Measurements from ENCODE around the gene TOMM20. TPM values are rescaled to one million over a fixed set of nuclear protein-coding genes. Genes with fewer than 3 reads are reported as not detected.

Gene TOMM20
- total RNA-seq, 1 donor from 2014 or later: 25.3 TPM

DNA sequence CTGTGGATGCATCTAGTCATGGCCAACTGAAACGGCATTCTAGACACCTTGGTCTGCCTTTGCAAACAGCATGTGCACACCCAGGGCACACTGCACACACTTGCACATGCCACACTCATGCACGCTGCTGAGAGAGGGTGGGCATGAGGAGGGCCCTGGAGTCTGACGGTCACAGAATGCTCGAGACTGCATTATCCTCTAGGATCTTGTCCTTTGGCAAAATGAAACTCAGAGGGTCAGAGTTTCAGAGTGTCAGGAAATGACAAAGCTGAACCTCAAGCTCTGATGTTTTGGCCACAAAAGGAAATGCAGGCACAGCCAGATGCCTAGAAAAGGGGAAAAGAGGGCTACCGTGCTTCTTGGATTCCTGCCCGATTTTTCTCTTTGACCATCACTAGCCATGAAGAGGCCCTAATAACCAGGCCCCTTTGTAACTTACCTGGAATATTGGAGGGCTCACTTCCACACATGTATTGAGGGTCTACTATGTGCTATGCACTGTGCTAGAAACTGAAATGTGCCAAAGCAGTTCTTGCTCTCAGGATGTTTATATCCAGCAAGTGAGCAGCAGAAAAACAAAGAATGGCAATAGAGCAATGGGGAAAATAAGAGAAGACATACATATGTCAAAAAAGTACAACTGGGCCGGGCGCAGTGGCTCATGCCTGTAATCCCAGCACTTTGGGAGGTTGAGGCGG is 65.4 kb downstream of the TOMM20 start:
- intact Hi-C loops (cut with DNase I): no loop called here
- no peak for DNase-seq (ENCODE audit: low spot score in 2 of 2)
- TF ChIP-seq, protein P1, sequence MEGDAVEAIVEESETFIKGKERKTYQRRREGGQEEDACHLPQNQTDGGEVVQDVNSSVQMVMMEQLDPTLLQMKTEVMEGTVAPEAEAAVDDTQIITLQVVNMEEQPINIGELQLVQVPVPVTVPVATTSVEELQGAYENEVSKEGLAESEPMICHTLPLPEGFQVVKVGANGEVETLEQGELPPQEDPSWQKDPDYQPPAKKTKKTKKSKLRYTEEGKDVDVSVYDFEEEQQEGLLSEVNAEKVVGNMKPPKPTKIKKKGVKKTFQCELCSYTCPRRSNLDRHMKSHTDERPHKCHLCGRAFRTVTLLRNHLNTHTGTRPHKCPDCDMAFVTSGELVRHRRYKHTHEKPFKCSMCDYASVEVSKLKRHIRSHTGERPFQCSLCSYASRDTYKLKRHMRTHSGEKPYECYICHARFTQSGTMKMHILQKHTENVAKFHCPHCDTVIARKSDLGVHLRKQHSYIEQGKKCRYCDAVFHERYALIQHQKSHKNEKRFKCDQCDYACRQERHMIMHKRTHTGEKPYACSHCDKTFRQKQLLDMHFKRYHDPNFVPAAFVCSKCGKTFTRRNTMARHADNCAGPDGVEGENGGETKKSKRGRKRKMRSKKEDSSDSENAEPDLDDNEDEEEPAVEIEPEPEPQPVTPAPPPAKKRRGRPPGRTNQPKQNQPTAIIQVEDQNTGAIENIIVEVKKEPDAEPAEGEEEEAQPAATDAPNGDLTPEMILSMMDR (IDR thresholded peaks at IDR 0.05): no peak
- H3K4me1 ChIP-seq: peaks cover 3 to 19% of the 10 kb centered on the region in 2 donors
- no peaks in the 10 kb centered on the region for H3K9me3 ChIP-seq
- no peak overlapping the region for H3K4me3 ChIP-seq
- H3K27me3 ChIP-seq: no peaks in the 10 kb centered on the region
- H3K27ac ChIP-seq: peak overlapping the region; percentile 7 to 19
- no peaks in the 10 kb centered on the region for H3K36me3 ChIP-seq

DNA sequence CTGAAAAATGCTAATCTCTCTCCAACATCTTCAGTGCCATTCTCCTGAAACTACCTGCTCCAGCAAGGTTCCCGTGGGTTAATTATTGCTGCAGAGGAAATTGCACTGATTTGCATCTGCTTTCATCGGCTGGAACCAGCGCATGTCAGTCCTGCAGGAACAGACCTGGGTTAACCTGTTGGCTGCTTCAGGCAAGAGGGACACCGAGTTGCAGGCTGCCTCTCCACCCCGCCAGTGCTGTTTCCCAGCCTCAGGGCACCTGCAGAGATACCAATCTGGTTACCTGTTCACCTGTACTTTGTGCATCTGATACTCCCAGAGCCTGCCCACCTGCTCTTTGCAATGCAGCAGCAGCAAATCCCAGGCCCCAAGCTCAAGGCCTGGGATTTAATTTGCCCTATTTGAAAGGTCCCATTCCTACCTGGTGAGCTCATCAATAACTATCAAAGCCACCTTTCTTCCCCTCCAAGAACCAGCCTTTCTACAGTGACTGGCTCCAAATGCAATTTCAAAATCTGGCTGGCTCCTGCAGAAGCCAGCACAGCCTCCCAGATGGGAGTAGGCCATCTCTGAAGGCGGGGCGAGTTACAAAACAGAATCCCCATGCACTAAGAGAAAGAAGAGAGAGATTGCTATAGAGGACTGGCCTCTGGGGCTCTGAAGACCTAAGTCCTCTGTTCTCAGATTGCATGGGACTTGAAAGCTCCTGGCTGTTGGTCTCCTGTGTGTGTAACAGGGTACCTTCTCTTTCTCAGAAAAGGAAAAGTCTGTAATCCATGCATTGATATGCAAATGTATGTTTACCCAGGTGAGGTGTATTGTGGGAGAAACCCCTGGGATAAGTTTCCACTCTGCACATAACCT is 67.8 kb downstream of the TOMM20 start:
- intact Hi-C loops (cut with DNase I): no loop called here
- Histone ChIP-seq H3K27ac (no peak overlapping the region), H3K4me1 (peaks cover 0 to 10% of the 10 kb centered on the region in 2 donors), H3K4me3 (no peak overlapping the region), H3K27me3 (no peaks in the 10 kb centered on the region), H3K36me3 (no peaks in the 10 kb centered on the region), H3K9me3 (no peaks in the 10 kb centered on the region)
- DNase-seq (ENCODE audit: low spot score in 2 of 2): no peak
- TF ChIP-seq, protein P1 (IDR thresholded peaks at IDR 0.05): no peak

Other genes starting within 250 kb of the TOMM20 start
- gene RBM34, start 32.4 kb upstream of the TOMM20 start, total RNA-seq: 53.6 TPM
- 22.5 TPM for gene ARID4B, start 199.3 kb upstream of the TOMM20 start, total RNA-seq
- gene GGPS1, start 199.7 kb upstream of the TOMM20 start, total RNA-seq: 7.2 TPM
- 67.8 TPM for gene TBCE, start 238.6 kb upstream of the TOMM20 start, total RNA-seq

Data from ascending aorta (tissue), 2 donors.